ENCODE measurements around the gene TRPM7. TPM values are rescaled to one million over a fixed set of nuclear protein-coding genes. Genes with fewer than 3 reads are reported as not detected.

TRPM7 gene
- total RNA-seq, 4 donors from 2014 or later = 46.2 to 755 (median 83.5) TPM

GRCh38 chr15:50676799-50677483 is 9.7 kb downstream of the TRPM7 start:
- H3K36me3 ChIP-seq = no peaks in the 10 kb centered on the region
- DNase-seq = no peak
- no peak for TF ChIP-seq POLR2A (IDR thresholded peaks at IDR 0.05)
- TF ChIP-seq, protein P1, sequence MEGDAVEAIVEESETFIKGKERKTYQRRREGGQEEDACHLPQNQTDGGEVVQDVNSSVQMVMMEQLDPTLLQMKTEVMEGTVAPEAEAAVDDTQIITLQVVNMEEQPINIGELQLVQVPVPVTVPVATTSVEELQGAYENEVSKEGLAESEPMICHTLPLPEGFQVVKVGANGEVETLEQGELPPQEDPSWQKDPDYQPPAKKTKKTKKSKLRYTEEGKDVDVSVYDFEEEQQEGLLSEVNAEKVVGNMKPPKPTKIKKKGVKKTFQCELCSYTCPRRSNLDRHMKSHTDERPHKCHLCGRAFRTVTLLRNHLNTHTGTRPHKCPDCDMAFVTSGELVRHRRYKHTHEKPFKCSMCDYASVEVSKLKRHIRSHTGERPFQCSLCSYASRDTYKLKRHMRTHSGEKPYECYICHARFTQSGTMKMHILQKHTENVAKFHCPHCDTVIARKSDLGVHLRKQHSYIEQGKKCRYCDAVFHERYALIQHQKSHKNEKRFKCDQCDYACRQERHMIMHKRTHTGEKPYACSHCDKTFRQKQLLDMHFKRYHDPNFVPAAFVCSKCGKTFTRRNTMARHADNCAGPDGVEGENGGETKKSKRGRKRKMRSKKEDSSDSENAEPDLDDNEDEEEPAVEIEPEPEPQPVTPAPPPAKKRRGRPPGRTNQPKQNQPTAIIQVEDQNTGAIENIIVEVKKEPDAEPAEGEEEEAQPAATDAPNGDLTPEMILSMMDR (IDR thresholded peaks at IDR 0.05) = no peak
- no peaks in the 10 kb centered on the region for H3K4me1 ChIP-seq
- no peak overlapping the region for H3K27ac ChIP-seq
- no peaks in the 10 kb centered on the region for H3K9me3 ChIP-seq
- intact Hi-C loops (cut with DNase I; ENCODE audit: low total_unique reads) = no loop called here
- no peak overlapping the region for H3K4me3 ChIP-seq
- H3K27me3 ChIP-seq = no peaks in the 10 kb centered on the region

GRCh38 chr15:50675535-50676144 is 11.0 kb downstream of the TRPM7 start:
- Histone ChIP-seq H3K4me1 (no peaks in the 10 kb centered on the region), H3K27ac (no peak overlapping the region), H3K27me3 (no peaks in the 10 kb centered on the region), H3K9me3 (no peaks in the 10 kb centered on the region), H3K36me3 (no peaks in the 10 kb centered on the region), H3K4me3 (no peak overlapping the region)
- intact Hi-C loops (cut with DNase I; ENCODE audit: low total_unique reads) = no loop called here
- no peak for TF ChIP-seq POLR2A (IDR thresholded peaks at IDR 0.05)
- TF ChIP-seq, protein P1 (IDR thresholded peaks at IDR 0.05) = peak; percentile 68 to 78 (median 68)
- DNase-seq = no peak

GRCh38 chr15:50670115-50670514 is 16.5 kb downstream of the TRPM7 start:
- Histone ChIP-seq H3K27ac (no peak overlapping the region), H3K27me3 (no peaks in the 10 kb centered on the region), H3K4me1 (no peaks in the 10 kb centered on the region), H3K36me3 (no peaks in the 10 kb centered on the region), H3K9me3 (no peaks in the 10 kb centered on the region), H3K4me3 (no peak overlapping the region)
- intact Hi-C loops (cut with DNase I; ENCODE audit: low total_unique reads) = no loop called here
- DNase-seq = no peak
- TF ChIP-seq POLR2A (IDR thresholded peaks at IDR 0.05) = no peak
- TF ChIP-seq, protein P1 (IDR thresholded peaks at IDR 0.05) = no peak

GRCh38 chr15:50669611-50670010 is 17.0 kb downstream of the TRPM7 start:
- Histone ChIP-seq H3K27me3 (no peaks in the 10 kb centered on the region), H3K4me3 (no peak overlapping the region), H3K36me3 (no peaks in the 10 kb centered on the region), H3K27ac (no peak overlapping the region), H3K4me1 (no peaks in the 10 kb centered on the region), H3K9me3 (no peaks in the 10 kb centered on the region)
- intact Hi-C loops (cut with DNase I; ENCODE audit: low total_unique reads) = no loop called here
- TF ChIP-seq POLR2A (IDR thresholded peaks at IDR 0.05) = no peak
- TF ChIP-seq, protein P1 (IDR thresholded peaks at IDR 0.05) = no peak
- no peak for DNase-seq

DNA sequence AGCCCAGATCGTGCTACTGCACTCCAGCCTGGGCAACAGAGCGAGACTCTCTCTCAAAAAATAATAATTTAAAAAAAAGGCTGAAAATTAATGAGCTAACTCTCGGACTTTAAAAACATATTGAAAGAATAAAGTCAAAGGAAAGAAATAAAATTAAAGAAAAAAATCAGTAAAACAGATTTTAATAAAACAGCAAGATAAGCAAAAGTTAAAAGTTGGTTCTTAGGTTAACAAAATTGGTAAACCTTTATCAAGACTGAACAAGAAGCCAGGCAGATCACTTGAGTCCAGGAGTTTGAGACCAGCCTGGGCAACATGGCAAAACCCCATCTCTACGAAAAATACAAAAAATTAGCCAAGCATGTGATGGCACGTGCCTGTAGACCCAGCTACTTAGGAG is 20.7 kb downstream of the TRPM7 start:
- Histone ChIP-seq H3K4me3 (no peak overlapping the region), H3K27me3 (no peaks in the 10 kb centered on the region), H3K4me1 (no peaks in the 10 kb centered on the region), H3K27ac (no peak overlapping the region), H3K36me3 (no peaks in the 10 kb centered on the region), H3K9me3 (no peaks in the 10 kb centered on the region)
- intact Hi-C loops (cut with DNase I; ENCODE audit: low total_unique reads) = no loop called here
- no peak for DNase-seq
- no peak for TF ChIP-seq POLR2A (IDR thresholded peaks at IDR 0.05)
- TF ChIP-seq, protein P1 (IDR thresholded peaks at IDR 0.05) = no peak
